ENCODE data around the gene B4GALT2. TPM values are rescaled to one million over a fixed set of nuclear protein-coding genes. Genes with fewer than 3 reads are reported as not detected.

B4GALT2 gene, protein sequence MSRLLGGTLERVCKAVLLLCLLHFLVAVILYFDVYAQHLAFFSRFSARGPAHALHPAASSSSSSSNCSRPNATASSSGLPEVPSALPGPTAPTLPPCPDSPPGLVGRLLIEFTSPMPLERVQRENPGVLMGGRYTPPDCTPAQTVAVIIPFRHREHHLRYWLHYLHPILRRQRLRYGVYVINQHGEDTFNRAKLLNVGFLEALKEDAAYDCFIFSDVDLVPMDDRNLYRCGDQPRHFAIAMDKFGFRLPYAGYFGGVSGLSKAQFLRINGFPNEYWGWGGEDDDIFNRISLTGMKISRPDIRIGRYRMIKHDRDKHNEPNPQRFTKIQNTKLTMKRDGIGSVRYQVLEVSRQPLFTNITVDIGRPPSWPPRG
- 62.1 and 95.8 TPM in 2 replicates for total RNA-seq (2014; rRNA removed; shearing (Covaris generic); ENCODE audit: low replicate concordance)

DNA sequence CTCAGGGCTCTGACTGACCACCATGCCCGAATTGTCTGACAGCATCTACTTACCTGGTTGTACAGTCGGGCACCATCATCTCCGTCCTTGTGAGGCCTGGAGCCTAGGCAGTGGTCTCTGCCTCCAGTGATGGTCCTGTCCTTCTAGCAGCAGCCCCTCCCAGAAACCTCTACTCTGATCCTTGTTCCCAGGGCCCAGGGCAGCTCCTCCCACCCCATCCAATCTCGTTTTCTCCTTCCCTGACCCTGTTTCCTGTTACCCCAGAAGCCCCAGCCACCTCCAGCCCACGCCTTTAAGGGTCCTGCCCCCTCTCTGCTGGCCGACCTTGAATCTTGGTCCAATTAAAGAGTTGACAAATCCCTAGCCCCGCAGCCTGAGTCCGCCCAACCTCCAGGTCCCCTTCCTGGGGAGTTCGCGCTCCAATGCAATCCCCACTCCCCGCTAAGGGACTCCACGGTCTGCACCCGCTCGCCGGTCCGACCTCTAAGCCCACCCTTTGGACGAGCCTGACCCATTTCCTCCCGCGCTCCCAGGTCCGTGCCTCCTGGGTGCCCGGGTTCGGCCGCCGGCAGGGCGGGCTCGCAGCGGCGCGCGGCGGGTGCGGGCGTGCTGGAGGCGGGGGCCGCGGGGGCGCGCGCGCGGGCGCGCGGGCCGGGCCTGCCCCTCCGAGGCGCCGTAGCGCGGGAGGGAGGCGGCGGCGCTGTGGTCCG is at the start of gene B4GALT2:
Gene B4GALT2, plus strand, starts transcription at position 660 of the 710 bp plus-strand sequence. CDS start 1,951 bp downstream, outside the sequence.
- H3K27me3 ChIP-seq: no peaks in the 10 kb centered on the region
- peak; percentile 70 for DNase-seq
- peak within 1 kb of the TSS; percentile 68 for H3K4me3 ChIP-seq
- H3K9me3 ChIP-seq: no peaks in the 10 kb centered on the region
- peaks cover 40% of the 10 kb centered on the region for H3K36me3 ChIP-seq

DNA sequence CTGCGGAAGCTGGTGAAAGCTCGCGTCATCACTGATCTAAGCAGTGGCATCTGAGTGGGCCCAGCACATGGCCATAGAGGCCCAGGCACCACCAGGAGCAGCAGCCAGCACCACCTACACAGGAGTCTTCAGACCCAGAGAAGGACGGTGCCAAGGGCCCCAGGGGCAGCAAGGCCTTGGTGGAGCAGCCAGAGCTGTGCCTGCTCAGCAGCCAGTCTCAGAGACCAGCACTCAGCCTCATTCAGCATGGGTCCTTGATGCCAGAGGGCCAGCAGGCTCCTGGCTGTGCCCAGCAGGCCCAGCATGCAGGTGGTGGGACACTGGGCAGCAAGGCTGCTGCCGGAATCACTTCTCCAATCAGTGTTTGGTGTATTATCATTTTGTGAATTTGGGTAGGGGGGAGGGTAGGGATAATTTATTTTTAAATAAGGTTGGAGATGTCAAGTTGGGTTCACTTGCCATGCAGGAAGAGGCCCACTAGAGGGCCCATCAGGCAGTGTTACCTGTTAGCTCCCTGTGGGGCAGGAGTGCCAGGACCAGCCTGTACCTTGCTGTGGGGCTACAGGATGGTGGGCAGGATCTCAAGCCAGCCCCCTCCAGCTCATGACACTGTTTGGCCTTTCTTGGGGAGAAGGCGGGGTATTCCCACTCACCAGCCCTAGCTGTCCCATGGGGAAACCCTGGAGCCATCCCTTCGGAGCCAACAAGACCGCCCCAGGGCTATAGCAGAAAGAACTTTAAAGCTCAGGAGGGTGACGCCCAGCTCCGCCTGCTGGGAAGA is 48.7 kb upstream of the B4GALT2 start:
- DNase-seq: no peak
- Histone ChIP-seq H3K9me3 (no peaks in the 10 kb centered on the region), H3K4me3 (no peak overlapping the region), H3K27me3 (no peaks in the 10 kb centered on the region), H3K36me3 (peaks cover 8% of the 10 kb centered on the region)

DNA sequence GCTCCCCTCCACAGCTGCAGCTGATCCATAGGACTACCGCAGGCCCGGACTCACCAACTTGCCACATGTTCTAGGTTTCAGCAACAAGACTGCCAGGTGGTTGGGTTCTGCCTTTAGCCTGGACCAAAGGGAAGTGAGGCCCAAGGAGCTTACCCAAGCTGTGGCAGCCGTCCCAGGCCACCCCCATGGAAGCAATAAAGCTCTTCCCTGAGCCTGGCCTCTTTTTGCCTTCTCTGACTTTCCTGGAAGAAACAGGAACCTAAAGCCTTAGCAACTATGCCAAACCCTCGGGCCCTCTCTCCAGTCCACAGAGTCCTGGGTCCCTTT is 48.1 kb upstream of the B4GALT2 start:
- Histone ChIP-seq H3K27me3 (no peaks in the 10 kb centered on the region), H3K36me3 (peaks cover 8% of the 10 kb centered on the region), H3K9me3 (no peaks in the 10 kb centered on the region), H3K4me3 (no peak overlapping the region)
- DNase-seq: no peak

DNA sequence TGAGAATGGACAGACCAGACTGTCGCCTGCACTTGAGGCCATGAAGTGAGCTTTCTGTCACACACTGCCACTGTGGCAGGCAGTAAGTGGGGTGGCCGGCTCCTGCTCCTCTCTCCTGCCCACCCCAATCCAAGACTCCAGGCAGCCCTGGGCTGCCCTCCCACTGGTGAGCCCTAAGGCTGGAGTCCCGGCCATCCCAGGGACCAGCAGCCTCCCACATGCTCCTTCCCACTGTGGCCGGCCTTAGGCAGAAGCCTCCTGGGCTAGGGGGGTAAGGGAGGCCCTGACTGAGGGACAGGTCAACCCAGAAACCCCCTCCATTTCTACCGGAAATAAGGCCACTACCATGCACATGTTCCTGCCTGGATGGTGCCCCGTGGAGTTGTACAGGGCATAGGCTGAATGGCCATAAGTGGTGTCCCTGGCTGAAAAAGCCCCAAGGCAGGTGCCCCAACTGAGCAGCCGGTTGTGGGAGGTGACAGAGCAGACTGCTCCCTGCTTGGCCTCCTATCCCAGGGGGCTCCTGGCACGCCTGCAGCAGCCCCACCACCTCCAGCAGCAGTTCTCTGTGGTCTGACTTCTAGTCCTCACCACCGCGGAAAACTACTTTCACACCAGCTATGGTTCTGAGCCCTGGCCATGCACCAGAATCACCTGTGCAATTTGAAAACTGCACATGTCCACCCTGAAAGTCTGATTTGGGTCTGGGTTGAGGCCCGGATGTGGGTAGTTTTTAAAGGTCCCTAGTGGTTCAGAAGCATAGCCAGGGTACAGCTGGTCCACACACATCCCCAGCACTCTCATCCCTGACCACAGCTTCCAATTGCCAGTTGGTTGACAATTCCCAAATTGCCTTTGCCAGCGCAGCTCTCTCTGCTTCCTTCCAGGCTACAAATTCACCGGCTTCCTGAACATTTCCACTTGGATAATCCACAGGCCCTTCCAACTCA is 47.0 kb upstream of the B4GALT2 start:
- H3K27me3 ChIP-seq: no peaks in the 10 kb centered on the region
- H3K4me3 ChIP-seq: no peak overlapping the region
- no peaks in the 10 kb centered on the region for H3K9me3 ChIP-seq
- peaks cover 8% of the 10 kb centered on the region; the same call in 1 of the 2 replicates for H3K36me3 ChIP-seq
- DNase-seq: no peak

DNA sequence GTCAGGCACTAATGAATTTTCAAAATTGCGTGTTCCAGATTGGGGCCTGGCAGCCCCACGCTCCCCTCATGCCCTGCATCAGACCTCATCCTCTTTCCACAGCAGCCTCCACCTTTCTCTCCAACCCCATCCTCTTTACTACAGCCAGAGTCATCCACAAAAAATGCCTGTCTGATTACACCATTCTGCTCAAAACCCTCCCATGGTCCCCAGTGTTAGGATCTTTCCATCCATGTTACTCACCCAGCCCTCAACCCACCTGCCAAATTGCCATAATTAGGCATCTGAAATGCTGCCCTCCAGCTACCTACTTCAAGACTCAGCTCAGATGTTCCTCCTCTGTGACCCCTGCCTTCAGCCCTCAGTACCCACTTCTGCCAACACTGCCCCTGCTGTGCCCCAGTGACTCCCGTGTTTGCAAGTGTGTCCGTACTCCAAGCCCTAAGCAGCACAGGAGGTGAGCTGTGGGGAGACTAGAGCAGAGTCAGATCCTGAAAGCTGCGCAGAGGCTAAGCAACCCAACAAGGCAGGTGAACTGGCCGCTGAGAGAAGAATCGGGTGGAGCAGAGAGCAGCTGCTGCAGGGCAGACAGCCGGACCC is 46.1 kb upstream of the B4GALT2 start:
- H3K4me3 ChIP-seq: no peak overlapping the region
- peaks cover 8% of the 10 kb centered on the region; the same call in 1 of the 2 replicates for H3K36me3 ChIP-seq
- H3K27me3 ChIP-seq: no peaks in the 10 kb centered on the region
- H3K9me3 ChIP-seq: no peaks in the 10 kb centered on the region
- DNase-seq: peak; percentile 27

DNA sequence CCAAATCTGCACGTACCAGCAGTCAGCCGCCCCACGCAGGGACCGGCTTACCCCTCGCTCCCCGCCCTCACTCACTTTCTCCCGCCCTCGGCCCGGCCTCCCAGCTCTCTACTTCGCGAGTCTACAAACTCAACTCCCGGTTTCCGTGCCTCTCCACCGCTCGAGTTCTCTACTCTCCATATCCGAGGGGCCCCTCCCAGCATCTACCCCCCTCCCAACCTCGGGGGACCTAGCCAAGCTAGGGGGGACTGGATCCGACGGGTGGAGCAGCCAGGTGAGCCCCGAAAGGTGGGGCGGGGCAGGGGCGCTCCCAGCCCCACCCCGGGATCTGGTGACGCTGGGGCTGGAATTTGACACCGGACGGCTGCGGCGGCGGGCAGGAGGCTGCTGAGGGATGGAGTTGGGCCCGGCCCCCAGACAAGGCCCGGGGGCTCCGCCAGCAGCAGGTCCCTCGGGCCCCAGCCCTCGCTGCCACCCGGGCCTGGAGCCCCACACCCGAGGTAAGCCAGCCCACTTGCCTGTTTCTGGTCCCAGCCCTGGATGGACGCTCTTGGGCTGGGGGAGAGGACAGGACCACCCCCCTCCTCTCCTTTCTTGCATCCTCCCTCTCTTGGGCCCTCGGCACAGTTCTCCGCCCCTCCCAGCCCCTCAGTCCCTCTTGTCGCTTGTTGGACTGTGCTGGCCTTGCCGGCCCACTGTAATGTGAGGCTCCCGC is 45.5 kb upstream of the B4GALT2 start, which contains the start of gene ARTN:
Gene ARTN, plus strand, starts transcription at position 416 of the 715 bp plus-strand sequence. CDS start 1,856 bp downstream, outside the sequence.
- Histone ChIP-seq H3K27me3 (no peaks in the 10 kb centered on the region), H3K36me3 (peaks cover 8% of the 10 kb centered on the region; the same call in 1 of the 2 replicates), H3K4me3 (no peak within 1 kb of the TSS), H3K9me3 (no peaks in the 10 kb centered on the region)
- DNase-seq: no peak

DNA sequence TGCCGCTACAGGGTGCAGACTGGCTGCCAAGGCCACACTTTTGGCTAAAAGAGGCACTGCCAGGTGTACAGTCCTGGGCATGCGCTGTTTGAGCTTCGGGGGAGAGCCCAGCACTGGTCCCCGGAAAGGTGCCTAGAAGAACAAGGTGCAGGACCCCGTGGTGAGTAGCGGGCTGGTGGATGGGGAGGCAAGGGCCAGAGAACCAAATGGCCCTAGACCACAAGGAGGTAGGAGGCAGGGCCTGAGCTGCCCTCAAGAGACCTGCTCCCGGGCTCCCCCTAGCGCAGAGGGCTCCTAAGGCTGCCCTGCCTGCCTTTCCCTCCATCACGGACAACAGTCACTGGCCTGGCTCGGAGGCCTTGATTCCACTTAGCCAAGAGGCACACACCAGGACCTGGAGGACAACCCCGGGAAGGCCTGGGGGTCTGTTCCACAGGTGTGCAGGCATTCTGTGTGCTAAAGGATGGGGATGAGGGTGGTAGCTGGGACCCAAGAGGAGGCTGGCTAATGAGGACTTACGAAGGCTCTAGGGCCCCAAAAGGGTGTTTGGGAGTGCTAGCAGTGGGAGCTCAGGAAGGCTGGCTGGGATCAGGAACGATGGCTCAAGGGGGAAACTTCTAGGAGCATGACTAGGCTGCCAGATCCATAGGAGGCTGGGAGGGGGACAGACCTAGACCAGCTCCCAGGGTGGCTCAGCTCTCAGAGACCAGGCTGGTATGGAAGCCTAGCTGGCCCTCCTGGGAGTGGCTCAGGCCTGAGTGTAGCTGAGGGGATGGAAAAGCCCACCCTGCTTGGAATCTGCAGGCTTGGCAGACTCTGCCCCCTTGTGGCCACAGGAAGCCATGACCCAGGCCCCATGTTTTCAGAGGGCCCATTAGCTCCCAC is 44.7 kb upstream of the B4GALT2 start:
- peak; percentile 36 for DNase-seq
- no peak overlapping the region for H3K4me3 ChIP-seq

DNA sequence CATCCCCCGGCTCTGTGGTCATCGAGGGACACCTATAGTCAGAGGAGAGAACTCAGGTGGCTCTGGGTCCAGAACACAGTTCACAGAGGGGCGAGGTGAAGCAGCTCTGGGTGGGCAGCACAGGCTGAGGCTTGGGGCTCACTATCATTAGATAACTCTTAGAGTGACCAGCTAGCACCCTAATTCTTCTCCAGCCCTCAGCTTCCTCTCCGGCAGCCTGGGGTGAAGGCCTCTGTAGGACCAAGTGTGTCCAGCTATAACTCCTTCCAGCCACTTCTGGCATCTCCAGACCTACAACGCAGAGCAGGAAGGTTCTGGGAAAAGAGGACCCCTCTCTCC is 44.1 kb upstream of the B4GALT2 start:
- peaks cover under 1% of the 10 kb centered on the region; the same call in 1 of the 2 replicates for H3K36me3 ChIP-seq
- DNase-seq: no peak
- no peaks in the 10 kb centered on the region for H3K27me3 ChIP-seq
- H3K9me3 ChIP-seq: no peaks in the 10 kb centered on the region
- H3K4me3 ChIP-seq: no peak overlapping the region

More for the DNA sequence above, 44.7 kb upstream of the B4GALT2 start:
- H3K36me3 ChIP-seq: peaks cover 7% of the 10 kb centered on the region; the same call in 1 of the 2 replicates
- H3K9me3 ChIP-seq: no peaks in the 10 kb centered on the region
- no peaks in the 10 kb centered on the region for H3K27me3 ChIP-seq

DNA sequence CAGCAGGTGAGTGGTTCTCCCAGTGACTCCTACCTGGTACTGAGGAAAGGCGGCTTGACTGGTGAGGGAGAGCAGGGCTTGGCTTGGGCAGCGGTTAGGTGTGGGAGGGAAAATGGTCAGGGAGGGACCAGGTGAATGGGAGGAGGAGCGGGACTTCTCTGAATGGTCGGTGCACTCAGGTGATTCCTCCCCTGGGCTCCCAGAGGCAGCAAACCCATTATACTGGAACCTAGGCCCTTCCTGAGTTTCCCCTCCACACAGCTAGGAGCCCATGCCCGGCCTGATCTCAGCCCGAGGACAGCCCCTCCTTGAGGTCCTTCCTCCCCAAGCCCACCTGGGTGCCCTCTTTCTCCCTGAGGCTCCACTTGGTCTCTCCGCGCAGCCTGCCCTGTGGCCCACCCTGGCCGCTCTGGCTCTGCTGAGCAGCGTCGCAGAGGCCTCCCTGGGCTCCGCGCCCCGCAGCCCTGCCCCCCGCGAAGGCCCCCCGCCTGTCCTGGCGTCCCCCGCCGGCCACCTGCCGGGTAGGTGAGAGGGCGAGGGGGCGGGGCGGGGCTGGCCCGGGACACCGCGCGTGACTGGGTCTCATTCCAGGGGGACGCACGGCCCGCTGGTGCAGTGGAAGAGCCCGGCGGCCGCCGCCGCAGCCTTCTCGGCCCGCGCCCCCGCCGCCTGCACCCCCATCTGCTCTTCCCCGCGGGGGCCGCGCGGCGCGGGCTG is 43.1 kb upstream of the B4GALT2 start:
- no peak for DNase-seq
- Histone ChIP-seq H3K36me3 (no peaks in the 10 kb centered on the region), H3K4me3 (no peak overlapping the region), H3K9me3 (no peaks in the 10 kb centered on the region), H3K27me3 (no peaks in the 10 kb centered on the region)

DNA sequence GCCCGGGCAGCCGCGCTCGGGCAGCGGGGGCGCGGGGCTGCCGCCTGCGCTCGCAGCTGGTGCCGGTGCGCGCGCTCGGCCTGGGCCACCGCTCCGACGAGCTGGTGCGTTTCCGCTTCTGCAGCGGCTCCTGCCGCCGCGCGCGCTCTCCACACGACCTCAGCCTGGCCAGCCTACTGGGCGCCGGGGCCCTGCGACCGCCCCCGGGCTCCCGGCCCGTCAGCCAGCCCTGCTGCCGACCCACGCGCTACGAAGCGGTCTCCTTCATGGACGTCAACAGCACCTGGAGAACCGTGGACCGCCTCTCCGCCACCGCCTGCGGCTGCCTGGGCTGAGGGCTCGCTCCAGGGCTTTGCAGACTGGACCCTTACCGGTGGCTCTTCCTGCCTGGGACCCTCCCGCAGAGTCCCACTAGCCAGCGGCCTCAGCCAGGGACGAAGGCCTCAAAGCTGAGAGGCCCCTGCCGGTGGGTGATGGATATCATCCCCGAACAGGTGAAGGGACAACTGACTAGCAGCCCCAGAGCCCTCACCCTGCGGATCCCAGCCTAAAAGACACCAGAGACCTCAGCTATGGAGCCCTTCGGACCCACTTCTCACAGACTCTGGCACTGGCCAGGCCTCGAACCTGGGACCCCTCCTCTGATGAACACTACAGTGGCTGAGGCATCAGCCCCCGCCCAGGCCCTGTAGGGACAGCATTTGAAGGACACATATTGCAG is 42.4 kb upstream of the B4GALT2 start:
- Histone ChIP-seq H3K27me3 (no peaks in the 10 kb centered on the region), H3K36me3 (no peaks in the 10 kb centered on the region), H3K9me3 (no peaks in the 10 kb centered on the region), H3K4me3 (no peak overlapping the region)
- no peak for DNase-seq

DNA sequence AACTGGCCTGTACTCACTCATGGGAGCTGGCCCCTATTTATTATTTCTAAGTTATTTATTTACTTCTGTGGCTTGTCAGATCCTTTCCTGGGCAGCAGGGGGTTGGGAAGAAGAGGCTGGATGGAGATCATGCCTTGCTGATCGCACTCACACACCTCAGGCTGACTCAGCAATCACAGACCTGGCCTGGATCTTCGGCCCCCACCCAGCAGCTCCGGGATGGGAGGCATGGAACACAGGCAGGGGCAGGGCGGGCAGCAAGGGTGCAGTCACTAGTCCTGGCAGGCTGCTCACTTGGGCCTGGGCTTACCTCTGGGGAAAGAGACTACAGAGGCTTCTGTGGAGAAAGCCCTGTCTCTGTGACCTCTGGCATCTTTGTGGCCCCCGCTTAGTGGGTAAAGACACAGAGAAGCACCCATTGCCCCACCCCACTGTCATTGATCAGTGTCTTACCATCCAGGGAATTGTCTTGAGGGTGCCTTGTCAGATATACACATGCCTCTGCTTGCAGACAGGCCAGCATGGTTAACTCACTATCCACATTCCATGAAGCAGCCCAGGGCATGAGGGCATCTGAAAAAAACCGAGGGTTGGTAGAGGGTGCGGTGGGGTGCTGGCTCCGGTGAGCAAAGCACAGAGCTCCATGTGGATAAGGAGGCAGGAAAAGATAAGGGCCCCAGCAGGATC is 41.7 kb upstream of the B4GALT2 start:
- DNase-seq: no peak
- H3K27me3 ChIP-seq: no peaks in the 10 kb centered on the region
- H3K4me3 ChIP-seq: no peak overlapping the region
- H3K36me3 ChIP-seq: no peaks in the 10 kb centered on the region
- no peaks in the 10 kb centered on the region for H3K9me3 ChIP-seq

DNA sequence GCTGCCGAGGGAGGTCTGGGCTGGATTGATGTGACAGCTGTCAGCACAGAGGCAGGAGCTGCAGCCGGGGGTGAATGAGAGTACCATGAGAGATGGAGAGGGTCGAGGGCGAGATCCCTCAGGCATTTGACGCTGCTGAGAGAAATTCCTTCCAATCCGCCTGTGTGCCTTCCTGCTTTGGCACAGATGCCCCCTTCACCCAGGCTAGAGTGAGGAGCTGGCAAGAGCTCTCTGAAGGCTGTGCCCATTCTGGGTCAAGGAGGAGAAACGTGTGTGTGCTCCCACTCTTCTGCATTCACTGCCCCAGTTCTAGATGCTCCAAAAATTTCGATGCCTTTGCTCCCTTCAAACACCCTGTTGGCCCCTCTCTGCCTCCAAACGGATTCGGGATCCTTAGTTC is 40.6 kb upstream of the B4GALT2 start:
- DNase-seq: no peak
- Histone ChIP-seq H3K4me3 (no peak overlapping the region), H3K36me3 (no peaks in the 10 kb centered on the region)

More for the DNA sequence above, 40.6 kb upstream of the B4GALT2 start:
- Histone ChIP-seq H3K27me3 (no peaks in the 10 kb centered on the region), H3K9me3 (no peaks in the 10 kb centered on the region)
